ENCODE results near the gene KIAA1191.

DNA sequence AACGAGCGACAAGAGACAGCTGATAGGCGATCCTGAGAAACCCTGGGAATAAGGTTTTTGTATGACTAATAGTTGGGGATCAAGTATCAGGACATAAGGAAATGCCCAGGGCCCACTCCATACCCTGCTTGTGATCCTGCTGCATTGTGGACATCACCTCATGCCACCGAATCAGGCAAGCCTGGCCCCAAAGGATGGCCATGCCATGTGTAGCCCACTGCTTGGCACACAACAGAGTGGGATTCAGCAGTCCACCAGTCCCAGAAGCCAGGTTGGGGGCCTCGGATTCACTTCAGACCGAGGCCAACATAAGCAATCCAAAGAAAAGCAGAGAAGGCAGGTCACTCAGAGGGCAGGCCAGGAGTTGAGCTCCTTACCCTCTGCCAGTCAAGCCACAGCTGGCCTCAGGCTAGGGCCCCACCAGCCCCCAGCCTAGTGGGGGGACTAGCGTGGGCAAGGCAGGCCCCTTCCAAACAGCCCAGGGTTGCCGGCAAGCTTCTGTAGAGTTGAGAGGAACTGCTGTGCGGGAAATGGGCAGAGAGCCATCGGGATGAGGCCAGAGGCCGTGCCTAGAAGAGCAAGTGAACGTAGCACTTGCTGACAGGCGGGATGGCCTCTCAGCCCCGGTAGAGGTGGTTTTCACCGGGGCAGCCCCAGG lies 21.8 kb upstream of the KIAA1191 start:
- TF ChIP-seq, protein P1, sequence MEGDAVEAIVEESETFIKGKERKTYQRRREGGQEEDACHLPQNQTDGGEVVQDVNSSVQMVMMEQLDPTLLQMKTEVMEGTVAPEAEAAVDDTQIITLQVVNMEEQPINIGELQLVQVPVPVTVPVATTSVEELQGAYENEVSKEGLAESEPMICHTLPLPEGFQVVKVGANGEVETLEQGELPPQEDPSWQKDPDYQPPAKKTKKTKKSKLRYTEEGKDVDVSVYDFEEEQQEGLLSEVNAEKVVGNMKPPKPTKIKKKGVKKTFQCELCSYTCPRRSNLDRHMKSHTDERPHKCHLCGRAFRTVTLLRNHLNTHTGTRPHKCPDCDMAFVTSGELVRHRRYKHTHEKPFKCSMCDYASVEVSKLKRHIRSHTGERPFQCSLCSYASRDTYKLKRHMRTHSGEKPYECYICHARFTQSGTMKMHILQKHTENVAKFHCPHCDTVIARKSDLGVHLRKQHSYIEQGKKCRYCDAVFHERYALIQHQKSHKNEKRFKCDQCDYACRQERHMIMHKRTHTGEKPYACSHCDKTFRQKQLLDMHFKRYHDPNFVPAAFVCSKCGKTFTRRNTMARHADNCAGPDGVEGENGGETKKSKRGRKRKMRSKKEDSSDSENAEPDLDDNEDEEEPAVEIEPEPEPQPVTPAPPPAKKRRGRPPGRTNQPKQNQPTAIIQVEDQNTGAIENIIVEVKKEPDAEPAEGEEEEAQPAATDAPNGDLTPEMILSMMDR (IDR thresholded peaks at IDR 0.05): no peak
- TF ChIP-seq POLR2A (IDR thresholded peaks at IDR 0.05): no peak

All from upper lobe of left lung (tissue), 4 donors.